ENCODE results near the gene STK32B.

DNA sequence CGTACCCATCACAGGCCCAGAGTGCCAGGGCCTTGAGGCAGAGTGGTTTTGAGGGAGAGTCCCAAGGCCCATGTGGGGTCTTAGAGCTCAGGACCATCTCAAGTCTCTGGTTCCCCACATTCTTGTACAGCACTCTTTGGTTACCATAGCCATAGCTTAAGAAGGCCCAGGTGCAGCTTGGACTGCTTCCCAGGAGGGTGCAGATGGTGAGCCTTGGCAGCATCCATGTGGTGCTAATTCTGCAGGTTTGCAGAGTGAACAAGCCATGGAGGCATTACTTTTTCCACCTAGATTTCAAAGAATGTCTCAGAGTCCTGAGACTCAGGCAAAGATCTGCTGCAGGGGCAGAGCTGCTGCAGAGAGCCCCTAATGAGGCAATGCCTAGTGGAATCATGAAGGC lies 171.7 kb downstream of the STK32B start:
- TF ChIP-seq, protein P1, sequence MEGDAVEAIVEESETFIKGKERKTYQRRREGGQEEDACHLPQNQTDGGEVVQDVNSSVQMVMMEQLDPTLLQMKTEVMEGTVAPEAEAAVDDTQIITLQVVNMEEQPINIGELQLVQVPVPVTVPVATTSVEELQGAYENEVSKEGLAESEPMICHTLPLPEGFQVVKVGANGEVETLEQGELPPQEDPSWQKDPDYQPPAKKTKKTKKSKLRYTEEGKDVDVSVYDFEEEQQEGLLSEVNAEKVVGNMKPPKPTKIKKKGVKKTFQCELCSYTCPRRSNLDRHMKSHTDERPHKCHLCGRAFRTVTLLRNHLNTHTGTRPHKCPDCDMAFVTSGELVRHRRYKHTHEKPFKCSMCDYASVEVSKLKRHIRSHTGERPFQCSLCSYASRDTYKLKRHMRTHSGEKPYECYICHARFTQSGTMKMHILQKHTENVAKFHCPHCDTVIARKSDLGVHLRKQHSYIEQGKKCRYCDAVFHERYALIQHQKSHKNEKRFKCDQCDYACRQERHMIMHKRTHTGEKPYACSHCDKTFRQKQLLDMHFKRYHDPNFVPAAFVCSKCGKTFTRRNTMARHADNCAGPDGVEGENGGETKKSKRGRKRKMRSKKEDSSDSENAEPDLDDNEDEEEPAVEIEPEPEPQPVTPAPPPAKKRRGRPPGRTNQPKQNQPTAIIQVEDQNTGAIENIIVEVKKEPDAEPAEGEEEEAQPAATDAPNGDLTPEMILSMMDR (IDR thresholded peaks at IDR 0.05), result no peak
- no peak for TF ChIP-seq CEBPB (IDR thresholded peaks at IDR 0.05)
- TF ChIP-seq HMGXB4 (CRISPR knock-in tag; IDR thresholded peaks at IDR 0.05; ENCODE audit: borderline replicate concordance), result no peak
- TF ChIP-seq POLR2A (IDR thresholded peaks at IDR 0.05; ENCODE audit: low read length), result no peak
- TF ChIP-seq, protein P2, sequence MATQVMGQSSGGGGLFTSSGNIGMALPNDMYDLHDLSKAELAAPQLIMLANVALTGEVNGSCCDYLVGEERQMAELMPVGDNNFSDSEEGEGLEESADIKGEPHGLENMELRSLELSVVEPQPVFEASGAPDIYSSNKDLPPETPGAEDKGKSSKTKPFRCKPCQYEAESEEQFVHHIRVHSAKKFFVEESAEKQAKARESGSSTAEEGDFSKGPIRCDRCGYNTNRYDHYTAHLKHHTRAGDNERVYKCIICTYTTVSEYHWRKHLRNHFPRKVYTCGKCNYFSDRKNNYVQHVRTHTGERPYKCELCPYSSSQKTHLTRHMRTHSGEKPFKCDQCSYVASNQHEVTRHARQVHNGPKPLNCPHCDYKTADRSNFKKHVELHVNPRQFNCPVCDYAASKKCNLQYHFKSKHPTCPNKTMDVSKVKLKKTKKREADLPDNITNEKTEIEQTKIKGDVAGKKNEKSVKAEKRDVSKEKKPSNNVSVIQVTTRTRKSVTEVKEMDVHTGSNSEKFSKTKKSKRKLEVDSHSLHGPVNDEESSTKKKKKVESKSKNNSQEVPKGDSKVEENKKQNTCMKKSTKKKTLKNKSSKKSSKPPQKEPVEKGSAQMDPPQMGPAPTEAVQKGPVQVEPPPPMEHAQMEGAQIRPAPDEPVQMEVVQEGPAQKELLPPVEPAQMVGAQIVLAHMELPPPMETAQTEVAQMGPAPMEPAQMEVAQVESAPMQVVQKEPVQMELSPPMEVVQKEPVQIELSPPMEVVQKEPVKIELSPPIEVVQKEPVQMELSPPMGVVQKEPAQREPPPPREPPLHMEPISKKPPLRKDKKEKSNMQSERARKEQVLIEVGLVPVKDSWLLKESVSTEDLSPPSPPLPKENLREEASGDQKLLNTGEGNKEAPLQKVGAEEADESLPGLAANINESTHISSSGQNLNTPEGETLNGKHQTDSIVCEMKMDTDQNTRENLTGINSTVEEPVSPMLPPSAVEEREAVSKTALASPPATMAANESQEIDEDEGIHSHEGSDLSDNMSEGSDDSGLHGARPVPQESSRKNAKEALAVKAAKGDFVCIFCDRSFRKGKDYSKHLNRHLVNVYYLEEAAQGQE (IDR thresholded peaks at IDR 0.05), result no peak
- TF ChIP-seq, protein P3, sequence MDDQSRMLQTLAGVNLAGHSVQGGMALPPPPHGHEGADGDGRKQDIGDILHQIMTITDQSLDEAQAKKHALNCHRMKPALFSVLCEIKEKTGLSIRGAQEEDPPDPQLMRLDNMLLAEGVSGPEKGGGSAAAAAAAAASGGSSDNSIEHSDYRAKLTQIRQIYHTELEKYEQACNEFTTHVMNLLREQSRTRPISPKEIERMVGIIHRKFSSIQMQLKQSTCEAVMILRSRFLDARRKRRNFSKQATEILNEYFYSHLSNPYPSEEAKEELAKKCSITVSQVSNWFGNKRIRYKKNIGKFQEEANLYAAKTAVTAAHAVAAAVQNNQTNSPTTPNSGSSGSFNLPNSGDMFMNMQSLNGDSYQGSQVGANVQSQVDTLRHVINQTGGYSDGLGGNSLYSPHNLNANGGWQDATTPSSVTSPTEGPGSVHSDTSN (IDR thresholded peaks at IDR 0.05), result no peak
- TF ChIP-seq, protein P4, sequence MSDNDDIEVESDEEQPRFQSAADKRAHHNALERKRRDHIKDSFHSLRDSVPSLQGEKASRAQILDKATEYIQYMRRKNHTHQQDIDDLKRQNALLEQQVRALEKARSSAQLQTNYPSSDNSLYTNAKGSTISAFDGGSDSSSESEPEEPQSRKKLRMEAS (IDR thresholded peaks at IDR 0.05), result no peak
- TF ChIP-seq RFX5 (IDR thresholded peaks at IDR 0.05), result no peak
- no peak for TF ChIP-seq MAFK (IDR thresholded peaks at IDR 0.05; ENCODE audit: partially characterized antibody)
- no peak for TF ChIP-seq ZFP36 (IDR thresholded peaks at IDR 0.05; ENCODE audit: borderline replicate concordance, partially characterized antibody)
- TF ChIP-seq RAD21 (conservative IDR thresholded peaks at IDR 0.05 in 1 of 2, IDR thresholded peaks at IDR 0.05 in 1 of 2), result no peak
- TF ChIP-seq CBX2 (IDR thresholded peaks at IDR 0.05; ENCODE audit: borderline replicate concordance, low read depth), result no peak

All from A549 (cell line).